NCI-H1417 (cell line): ENCODE results near the gene VNN1.

Experiments used
- DNase-seq, 3 experiments: peaks; one replicate each; lab custom pipeline; 2025; lab: John Stamatoyannopoulos, UW

The VNN1 gene

GRCh38 chr6:132713352-132714134, at the start of gene VNN1:
TSS of gene VNN1 (minus strand) at chr6:132714055. CDS start at chr6:132714035, 20 bp downstream.
- DNase-seq = no peak

- DNase-seq = no peak
Measured at GRCh38 chr6:132763269-132763668, 49.4 kb upstream of the VNN1 start.

GRCh38 chr6:132760256-132760655, 46.4 kb upstream of the VNN1 start:
- DNase-seq = no peak

GRCh38 chr6:132758689-132759088, 44.8 kb upstream of the VNN1 start:
- DNase-seq = no peak

- no peak for DNase-seq
Measured at GRCh38 chr6:132752255-132752654, 38.4 kb upstream of the VNN1 start.

DNA sequence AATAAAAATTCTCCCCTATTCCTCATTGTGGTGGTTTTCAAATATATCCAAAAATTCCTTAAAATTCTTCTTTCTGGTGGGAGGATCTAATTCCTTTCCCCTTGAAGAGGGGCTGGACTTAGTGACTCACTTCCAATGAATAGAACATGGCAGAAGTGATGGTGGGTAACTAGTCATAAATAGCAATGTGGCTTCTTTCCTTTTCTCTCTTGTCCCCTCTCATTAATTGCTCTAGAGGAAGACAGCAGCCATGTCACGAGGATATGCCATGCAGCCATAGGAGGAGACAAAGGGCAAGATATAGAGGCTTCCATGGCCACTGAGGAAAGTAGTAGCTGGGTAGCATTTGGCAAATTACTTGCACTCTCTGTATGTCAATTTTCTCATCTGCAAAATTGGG, 38.0 kb upstream of the VNN1 start:
- DNase-seq = no peak

DNA sequence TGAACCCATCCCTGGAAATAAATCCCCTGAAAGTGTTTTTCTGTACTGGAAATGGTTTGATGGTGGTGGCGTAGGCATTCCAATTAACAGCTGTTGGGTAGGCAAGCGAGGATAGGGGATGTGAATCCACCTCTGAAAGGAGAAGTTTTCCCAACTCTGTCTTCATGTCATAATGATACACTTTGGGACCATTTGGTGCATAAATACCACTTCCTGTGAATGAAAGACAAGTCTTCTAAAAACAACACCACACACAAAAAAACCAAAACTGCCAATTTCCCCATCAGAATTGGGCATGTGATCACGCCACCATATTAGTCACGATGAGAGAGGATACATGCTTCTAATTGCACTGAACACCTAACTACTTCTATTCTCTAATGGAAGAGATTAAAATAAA, 37.5 kb upstream of the VNN1 start:
- DNase-seq = no peak

- DNase-seq = no peak
Measured at GRCh38 chr6:132750455-132751248, 36.8 kb upstream of the VNN1 start.

- DNase-seq = no peak
Measured at GRCh38 chr6:132749111-132749510, 35.3 kb upstream of the VNN1 start.

DNA sequence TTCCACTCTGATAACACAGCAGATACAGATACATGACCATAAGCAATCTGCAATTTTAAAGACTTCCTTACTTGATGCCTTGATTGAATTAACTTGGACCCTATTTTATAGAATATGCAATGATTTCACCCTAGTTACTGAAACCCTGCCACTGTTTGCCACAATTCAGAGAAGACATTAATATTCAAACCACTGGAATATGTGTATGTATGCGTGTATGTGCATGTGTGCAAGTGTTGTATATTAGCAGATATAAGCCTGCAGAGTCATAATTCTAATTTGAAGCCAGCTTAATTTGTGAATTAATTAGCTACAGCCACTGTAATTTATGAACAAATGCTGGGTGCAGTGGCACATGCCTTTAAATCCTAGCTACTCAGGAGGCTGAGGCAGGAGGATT, 34.6 kb upstream of the VNN1 start:
- no peak for DNase-seq

GRCh38 chr6:132746048-132746447, 32.2 kb upstream of the VNN1 start:
- DNase-seq = no peak

- no peak for DNase-seq
Measured at GRCh38 chr6:132742495-132742894, 28.6 kb upstream of the VNN1 start.

- no peak for DNase-seq
Measured at GRCh38 chr6:132741281-132741680, 27.4 kb upstream of the VNN1 start.

- DNase-seq = no peak
Measured at GRCh38 chr6:132736239-132736638, 22.4 kb upstream of the VNN1 start.

DNA sequence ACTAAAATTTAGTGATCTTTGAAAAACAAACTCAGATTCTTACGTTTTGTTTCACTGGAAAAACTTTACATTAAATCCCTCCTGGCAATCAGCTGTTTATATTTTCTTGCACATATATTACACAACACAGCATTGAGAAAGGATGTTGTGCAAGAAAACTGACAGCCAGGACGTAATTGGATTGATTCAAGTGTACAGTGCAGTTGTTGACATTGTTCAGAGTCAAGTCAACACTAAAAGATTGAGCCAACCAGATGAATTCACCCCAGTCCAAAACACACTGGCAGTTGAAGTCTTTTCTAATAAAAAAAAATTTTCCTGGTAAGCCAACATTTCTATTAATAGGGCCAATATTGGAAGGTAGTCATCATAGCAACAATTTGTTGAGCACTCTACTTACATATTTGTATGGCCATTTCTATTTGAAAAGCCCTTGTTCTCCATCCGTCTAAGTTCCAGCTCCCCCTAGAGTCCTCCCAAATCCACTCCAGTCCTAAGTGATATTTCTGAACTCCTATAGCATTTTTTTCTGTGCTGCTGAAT, 20.9 kb upstream of the VNN1 start:
- DNase-seq = peak in 1 of 3 experiments; percentile 61

- DNase-seq = no peak
Measured at GRCh38 chr6:132733814-132734213, 20.0 kb upstream of the VNN1 start.

DNA sequence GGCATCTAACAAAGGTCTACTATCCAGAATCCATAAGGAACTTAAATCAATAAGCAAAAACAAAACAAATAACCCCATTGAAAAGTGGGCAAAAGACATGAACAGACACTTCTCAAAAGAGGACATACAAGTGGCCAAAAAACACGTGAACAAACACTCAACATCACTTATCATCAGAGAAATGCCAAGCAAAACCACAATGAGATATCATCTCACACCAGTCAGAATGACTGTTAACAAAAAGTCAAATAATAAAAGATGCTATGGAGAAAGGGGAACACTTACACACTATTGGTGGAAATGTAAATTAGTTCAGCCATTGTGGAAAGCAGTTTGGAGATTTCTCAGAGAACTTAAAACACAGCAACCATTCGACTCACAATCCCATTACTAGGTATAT, 19.4 kb upstream of the VNN1 start:
- DNase-seq = peak in 1 of 3 experiments; percentile 43

- no peak for DNase-seq
Measured at GRCh38 chr6:132731086-132731485, 17.2 kb upstream of the VNN1 start.

- peak in 1 of 3 experiments; percentile 12 for DNase-seq
Measured at GRCh38 chr6:132730560-132730959, 16.7 kb upstream of the VNN1 start.

- no peak for DNase-seq
Measured at GRCh38 chr6:132728616-132729015, 14.8 kb upstream of the VNN1 start.

- DNase-seq = no peak
Measured at GRCh38 chr6:132726608-132726975, 12.7 kb upstream of the VNN1 start.

- no peak for DNase-seq
Measured at GRCh38 chr6:132725947-132726607, 12.2 kb upstream of the VNN1 start.
